ENCODE results near the gene MCC. TPM values are rescaled to one million over a fixed set of nuclear protein-coding genes. Genes with fewer than 3 reads are reported as not detected.

MCC gene
- polyA plus RNA-seq, 4 donors: 0.45 to 3.5 (median 1.6) TPM

GRCh38 chr5:113132564-113132963 lies 355.7 kb downstream of the MCC start:
- Histone ChIP-seq H3K27me3 (ENCODE audit: control insufficient read depth in 3 of 3, insufficient read depth in 3 of 3, low read length in 3 of 3) (no peaks in the 10 kb centered on the region), H3K36me3 (ENCODE audit: control insufficient read depth in 3 of 3, insufficient read depth in 2 of 3, low read depth in 1 of 3, low read length in 3 of 3) (no peaks in the 10 kb centered on the region), H3K4me1 (ENCODE audit: control insufficient read depth in 3 of 3, insufficient read depth in 2 of 3, low read depth in 1 of 3, low read length in 2 of 3) (no peaks in the 10 kb centered on the region), H3K9me3 (ENCODE audit: control insufficient read depth in 2 of 2, insufficient read depth in 1 of 2, low read depth in 1 of 2, low read length in 1 of 2) (no peaks in the 10 kb centered on the region), H3K27ac (ENCODE audit: low read depth in 1 of 3, low read length in 2 of 3) (no peak overlapping the region), H3K4me3 (ENCODE audit: low read depth in 1 of 3, low read length in 3 of 3) (no peak overlapping the region)
- DNase-seq (no peak), FAIRE-seq (no peak)

GRCh38 chr5:113128641-113129330 lies 359.5 kb downstream of the MCC start:
- H3K4me3 ChIP-seq (ENCODE audit: low read depth in 1 of 3, low read length in 3 of 3): no peak overlapping the region
- DNase-seq (no peak), FAIRE-seq (no peak)
- H3K27me3 ChIP-seq (ENCODE audit: control insufficient read depth in 3 of 3, insufficient read depth in 3 of 3, low read length in 3 of 3): no peaks in the 10 kb centered on the region
- H3K9me3 ChIP-seq (ENCODE audit: control insufficient read depth in 2 of 2, insufficient read depth in 1 of 2, low read depth in 1 of 2, low read length in 1 of 2): no peaks in the 10 kb centered on the region
- H3K36me3 ChIP-seq (ENCODE audit: control insufficient read depth in 3 of 3, insufficient read depth in 2 of 3, low read depth in 1 of 3, low read length in 3 of 3): no peaks in the 10 kb centered on the region
- H3K4me1 ChIP-seq (ENCODE audit: control insufficient read depth in 3 of 3, insufficient read depth in 2 of 3, low read depth in 1 of 3, low read length in 2 of 3): no peaks in the 10 kb centered on the region
- no peak overlapping the region for H3K27ac ChIP-seq (ENCODE audit: low read depth in 1 of 3, low read length in 2 of 3)
- WGBS, 3 donors: 37 to 48% (median 46%) methylated on average over 2 of the region's 2 CpGs

- no peak for FAIRE-seq
- WGBS, 3 donors: 84 to 94% (median 84%) methylated on average over 1 of the region's 1 CpG
- DNase-seq: no peak
Measured at GRCh38 chr5:113128082-113128481, 360.2 kb downstream of the MCC start.

GRCh38 chr5:113127021-113127420 lies 361.2 kb downstream of the MCC start:
- H3K4me3 ChIP-seq (ENCODE audit: low read depth in 1 of 3, low read length in 3 of 3): no peak overlapping the region
- no peak for DNase-seq
- no peaks in the 10 kb centered on the region for H3K4me1 ChIP-seq (ENCODE audit: control insufficient read depth in 3 of 3, insufficient read depth in 2 of 3, low read depth in 1 of 3, low read length in 2 of 3)
- no peak for FAIRE-seq
- 58 to 67% (median 63%) methylated on average over 4 of the region's 4 CpGs for WGBS, 3 donors
- H3K36me3 ChIP-seq (ENCODE audit: control insufficient read depth in 3 of 3, insufficient read depth in 2 of 3, low read depth in 1 of 3, low read length in 3 of 3): no peaks in the 10 kb centered on the region
- H3K27me3 ChIP-seq (ENCODE audit: control insufficient read depth in 3 of 3, insufficient read depth in 3 of 3, low read length in 3 of 3): no peaks in the 10 kb centered on the region
- H3K9me3 ChIP-seq (ENCODE audit: control insufficient read depth in 2 of 2, insufficient read depth in 1 of 2, low read depth in 1 of 2, low read length in 1 of 2): no peaks in the 10 kb centered on the region
- H3K27ac ChIP-seq (ENCODE audit: low read depth in 1 of 3, low read length in 2 of 3): no peak overlapping the region

More at GRCh38 chr5:113128082-113128481, 360.2 kb downstream of the MCC start:
- Histone ChIP-seq H3K4me3 (ENCODE audit: low read depth in 1 of 3, low read length in 3 of 3) (no peak overlapping the region), H3K4me1 (ENCODE audit: control insufficient read depth in 3 of 3, insufficient read depth in 2 of 3, low read depth in 1 of 3, low read length in 2 of 3) (no peaks in the 10 kb centered on the region), H3K27me3 (ENCODE audit: control insufficient read depth in 3 of 3, insufficient read depth in 3 of 3, low read length in 3 of 3) (no peaks in the 10 kb centered on the region), H3K9me3 (ENCODE audit: control insufficient read depth in 2 of 2, insufficient read depth in 1 of 2, low read depth in 1 of 2, low read length in 1 of 2) (no peaks in the 10 kb centered on the region), H3K36me3 (ENCODE audit: control insufficient read depth in 3 of 3, insufficient read depth in 2 of 3, low read depth in 1 of 3, low read length in 3 of 3) (no peaks in the 10 kb centered on the region), H3K27ac (ENCODE audit: low read depth in 1 of 3, low read length in 2 of 3) (no peak overlapping the region)

- WGBS, 3 donors: 65 to 70% (median 68%) methylated on average over 4 of the region's 4 CpGs
- H3K36me3 ChIP-seq (ENCODE audit: control insufficient read depth in 3 of 3, insufficient read depth in 2 of 3, low read depth in 1 of 3, low read length in 3 of 3): no peaks in the 10 kb centered on the region
- H3K4me1 ChIP-seq (ENCODE audit: control insufficient read depth in 3 of 3, insufficient read depth in 2 of 3, low read depth in 1 of 3, low read length in 2 of 3): no peaks in the 10 kb centered on the region
- no peaks in the 10 kb centered on the region for H3K27me3 ChIP-seq (ENCODE audit: control insufficient read depth in 3 of 3, insufficient read depth in 3 of 3, low read length in 3 of 3)
- H3K4me3 ChIP-seq (ENCODE audit: low read depth in 1 of 3, low read length in 3 of 3): no peak overlapping the region
- no peak overlapping the region for H3K27ac ChIP-seq (ENCODE audit: low read depth in 1 of 3, low read length in 2 of 3)
- DNase-seq (no peak), FAIRE-seq (no peak)
- no peaks in the 10 kb centered on the region for H3K9me3 ChIP-seq (ENCODE audit: control insufficient read depth in 2 of 2, insufficient read depth in 1 of 2, low read depth in 1 of 2, low read length in 1 of 2)
Measured at GRCh38 chr5:113125371-113125770, 362.9 kb downstream of the MCC start.

DNA sequence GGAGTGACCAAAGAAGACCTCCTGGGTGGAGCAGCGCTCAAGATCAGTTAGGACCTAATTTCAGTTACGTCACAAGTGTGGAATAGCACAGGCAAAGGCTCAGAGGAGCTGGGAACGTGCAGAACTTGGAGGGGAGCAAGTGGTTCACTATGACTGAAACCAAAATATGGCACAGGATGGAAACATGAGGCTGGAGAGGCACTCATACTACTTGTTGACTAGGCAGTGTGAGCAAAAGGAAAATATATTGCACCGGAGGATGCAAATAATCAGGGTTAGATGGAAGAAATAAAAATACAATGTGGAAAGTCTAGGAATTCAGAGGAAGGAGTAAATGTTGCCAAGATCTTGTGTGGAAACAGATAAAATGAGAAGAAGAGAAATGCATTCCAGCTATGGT lies 363.3 kb downstream of the MCC start:
- DNase-seq (no peak), FAIRE-seq (no peak)
- Histone ChIP-seq H3K27ac (ENCODE audit: low read depth in 1 of 3, low read length in 2 of 3) (no peak overlapping the region), H3K4me1 (ENCODE audit: control insufficient read depth in 3 of 3, insufficient read depth in 2 of 3, low read depth in 1 of 3, low read length in 2 of 3) (no peaks in the 10 kb centered on the region), H3K36me3 (ENCODE audit: control insufficient read depth in 3 of 3, insufficient read depth in 2 of 3, low read depth in 1 of 3, low read length in 3 of 3) (no peaks in the 10 kb centered on the region), H3K4me3 (ENCODE audit: low read depth in 1 of 3, low read length in 3 of 3) (no peak overlapping the region), H3K27me3 (ENCODE audit: control insufficient read depth in 3 of 3, insufficient read depth in 3 of 3, low read length in 3 of 3) (no peaks in the 10 kb centered on the region), H3K9me3 (ENCODE audit: control insufficient read depth in 2 of 2, insufficient read depth in 1 of 2, low read depth in 1 of 2, low read length in 1 of 2) (no peaks in the 10 kb centered on the region)
- 71 to 87% (median 79%) methylated on average over 4 of the region's 4 CpGs for WGBS, 3 donors

- no peak overlapping the region for H3K27ac ChIP-seq (ENCODE audit: low read depth in 1 of 3, low read length in 2 of 3)
- H3K27me3 ChIP-seq (ENCODE audit: control insufficient read depth in 3 of 3, insufficient read depth in 3 of 3, low read length in 3 of 3): no peaks in the 10 kb centered on the region
- DNase-seq (no peak), FAIRE-seq (no peak)
- 20 to 56% (median 28%) methylated on average over 3 of the region's 3 CpGs for WGBS, 3 donors
- no peak overlapping the region for H3K4me3 ChIP-seq (ENCODE audit: low read depth in 1 of 3, low read length in 3 of 3)
- no peaks in the 10 kb centered on the region for H3K36me3 ChIP-seq (ENCODE audit: control insufficient read depth in 3 of 3, insufficient read depth in 2 of 3, low read depth in 1 of 3, low read length in 3 of 3)
- H3K9me3 ChIP-seq (ENCODE audit: control insufficient read depth in 2 of 2, insufficient read depth in 1 of 2, low read depth in 1 of 2, low read length in 1 of 2): no peaks in the 10 kb centered on the region
- no peaks in the 10 kb centered on the region for H3K4me1 ChIP-seq (ENCODE audit: control insufficient read depth in 3 of 3, insufficient read depth in 2 of 3, low read depth in 1 of 3, low read length in 2 of 3)
Measured at GRCh38 chr5:113124265-113124664, 364.0 kb downstream of the MCC start.

DNA sequence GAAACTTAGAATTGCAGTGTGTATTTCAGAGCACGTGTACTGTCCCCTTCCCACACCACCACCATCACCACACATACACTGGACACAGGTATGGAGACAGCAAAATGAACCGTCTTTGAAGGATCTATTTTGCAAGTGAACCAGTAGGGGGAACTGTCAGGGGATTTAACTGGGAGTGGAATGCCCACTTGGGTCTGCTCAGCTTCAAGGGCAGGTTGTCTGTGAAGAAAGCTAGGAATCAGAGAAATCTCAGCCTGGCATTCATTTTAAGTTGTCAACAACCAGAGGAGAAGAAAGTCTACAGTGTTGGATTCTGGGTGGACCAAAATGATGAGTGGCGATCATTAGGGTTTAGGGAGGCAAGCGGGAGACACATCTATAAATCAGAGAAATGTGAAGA lies 364.6 kb downstream of the MCC start:
- H3K27ac ChIP-seq (ENCODE audit: low read depth in 1 of 3, low read length in 2 of 3): no peak overlapping the region
- WGBS, 3 donors: 58 to 76% (median 70%) methylated on average over 4 of the region's 4 CpGs
- H3K4me1 ChIP-seq (ENCODE audit: control insufficient read depth in 3 of 3, insufficient read depth in 2 of 3, low read depth in 1 of 3, low read length in 2 of 3): peaks cover 0 to 2% (median 0%) of the 10 kb centered on the region in 3 donors
- no peaks in the 10 kb centered on the region for H3K27me3 ChIP-seq (ENCODE audit: control insufficient read depth in 3 of 3, insufficient read depth in 3 of 3, low read length in 3 of 3)
- DNase-seq: no peak
- no peak overlapping the region for H3K4me3 ChIP-seq (ENCODE audit: low read depth in 1 of 3, low read length in 3 of 3)
- H3K36me3 ChIP-seq (ENCODE audit: control insufficient read depth in 3 of 3, insufficient read depth in 2 of 3, low read depth in 1 of 3, low read length in 3 of 3): no peaks in the 10 kb centered on the region
- H3K9me3 ChIP-seq (ENCODE audit: control insufficient read depth in 2 of 2, insufficient read depth in 1 of 2, low read depth in 1 of 2, low read length in 1 of 2): no peaks in the 10 kb centered on the region
- no peak for FAIRE-seq

DNA sequence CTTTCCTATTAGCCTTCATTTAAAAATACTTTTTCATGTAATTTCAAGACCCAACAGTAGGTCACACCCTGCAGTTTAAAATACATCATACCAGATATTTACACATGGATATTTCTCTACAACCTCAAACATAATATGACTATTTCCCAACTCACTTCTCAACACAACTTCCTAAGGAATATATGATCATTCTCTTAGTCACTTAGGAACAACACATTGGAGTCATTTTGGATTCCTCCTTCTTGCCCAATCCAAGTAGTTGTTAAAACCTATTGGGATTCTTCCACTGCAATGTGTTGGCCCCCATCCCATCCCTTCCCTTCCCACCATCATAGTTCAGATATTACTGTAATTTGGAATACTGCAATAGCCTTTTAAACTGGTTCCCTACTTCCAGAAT lies 366.2 kb downstream of the MCC start:
- Histone ChIP-seq H3K4me3 (ENCODE audit: low read depth in 1 of 3, low read length in 3 of 3) (no peak overlapping the region), H3K27me3 (ENCODE audit: control insufficient read depth in 3 of 3, insufficient read depth in 3 of 3, low read length in 3 of 3) (no peaks in the 10 kb centered on the region), H3K27ac (ENCODE audit: low read depth in 1 of 3, low read length in 2 of 3) (no peak overlapping the region), H3K4me1 (ENCODE audit: control insufficient read depth in 3 of 3, insufficient read depth in 2 of 3, low read depth in 1 of 3, low read length in 2 of 3) (peaks cover 0 to 5% (median 0%) of the 10 kb centered on the region in 3 donors), H3K9me3 (ENCODE audit: control insufficient read depth in 2 of 2, insufficient read depth in 1 of 2, low read depth in 1 of 2, low read length in 1 of 2) (no peaks in the 10 kb centered on the region), H3K36me3 (ENCODE audit: control insufficient read depth in 3 of 3, insufficient read depth in 2 of 3, low read depth in 1 of 3, low read length in 3 of 3) (peaks cover 0 to under 1% (median 0%) of the 10 kb centered on the region in 3 donors)
- DNase-seq: no peak
- FAIRE-seq: no peak

Measured in small intestine (tissue), 7 donors.